Eye (tissue), 1 donor: ENCODE data around the gene KIF3A.
A peak's percentile ranks its signal among the peaks of the same experiment; 100 is the strongest.

Experiments
- DNase-seq: peaks from one replicate; pipeline ENCODE4 v3.0.0-alpha.2; 2015

Gene KIF3A

GRCh38 chr5:132753135-132753987 is 16.0 kb upstream of the KIF3A start:
- DNase-seq = no peak

GRCh38 chr5:132752581-132753125 is 15.3 kb upstream of the KIF3A start:
- DNase-seq = no peak

GRCh38 chr5:132751971-132752580 is 14.7 kb upstream of the KIF3A start:
- no peak for DNase-seq

GRCh38 chr5:132751444-132751843 is 14.1 kb upstream of the KIF3A start:
- DNase-seq = no peak

GRCh38 chr5:132750471-132751230 is 13.3 kb upstream of the KIF3A start:
- DNase-seq = no peak

- DNase-seq = no peak
These were observed 12.2 kb upstream of the KIF3A start for GRCh38 chr5:132749506-132749905.

GRCh38 chr5:132748522-132749000 is 11.2 kb upstream of the KIF3A start:
- DNase-seq = no peak

GRCh38 chr5:132747616-132748440 is 10.5 kb upstream of the KIF3A start:
- DNase-seq = no peak

- peak; percentile 70 for DNase-seq
These were observed 9.7 kb upstream of the KIF3A start, which contains the start of gene CCNI2 for GRCh38 chr5:132746954-132747615. TSS of gene CCNI2 (plus strand) at chr5:132747426. CDS start at chr5:132747496, 70 bp downstream.

- no peak for DNase-seq
These were observed 9.2 kb upstream of the KIF3A start for GRCh38 chr5:132746592-132746953.

- DNase-seq = no peak
These were observed 7.3 kb upstream of the KIF3A start for GRCh38 chr5:132744659-132745058.

GRCh38 chr5:132742626-132743025 is 5.3 kb upstream of the KIF3A start:
- DNase-seq = no peak

- no peak for DNase-seq
These were observed 4.8 kb upstream of the KIF3A start for GRCh38 chr5:132742158-132742557.

GRCh38 chr5:132739232-132739631 is 1.9 kb upstream of the KIF3A start:
- no peak for DNase-seq

GRCh38 chr5:132737982-132738681 is 786 bp upstream of the KIF3A start:
- no peak for DNase-seq

GRCh38 chr5:132734687-132735086 is 2.7 kb downstream of the KIF3A start:
- no peak for DNase-seq

- DNase-seq = no peak
These were observed 3.7 kb downstream of the KIF3A start for GRCh38 chr5:132733499-132734148.

- no peak for DNase-seq
These were observed 7.5 kb downstream of the KIF3A start for GRCh38 chr5:132729896-132730295.

GRCh38 chr5:132725745-132726144 is 11.6 kb downstream of the KIF3A start:
- DNase-seq = no peak

GRCh38 chr5:132718544-132719312 is 18.6 kb downstream of the KIF3A start:
- DNase-seq = no peak
